ENCODE data around the gene IWS1. TPM values are rescaled to one million over a fixed set of nuclear protein-coding genes. Genes with fewer than 3 reads are reported as not detected.

Gene IWS1
- total and polyA plus RNA-seq, 10 donors, result 18.8 to 59.7 (median 43.3) TPM

GRCh38 chr2:127455566-127456493 is 70.5 kb downstream of the IWS1 start:
- H3K4me1 ChIP-seq, result no peaks in the 10 kb centered on the region
- no peak for DNase-seq
- H3K4me3 ChIP-seq, result no peak overlapping the region
- H3K27ac ChIP-seq, result no peak overlapping the region
- 81 to 86% (median 81%) methylated on average over 13 of the region's 13 CpGs for WGBS, 5 donors
- H3K36me3 ChIP-seq, result peaks cover 0 to 29% (median 0%) of the 10 kb centered on the region in 6 donors
- TF ChIP-seq CTCF (IDR thresholded peaks at IDR 0.05 in 8 of 11, conservative IDR thresholded peaks at IDR 0.05 in 3 of 11) (no peak), POLR2AphosphoS5 (IDR thresholded peaks at IDR 0.05) (no peak), POLR2A (IDR thresholded peaks at IDR 0.05) (no peak)
- no peaks in the 10 kb centered on the region for H3K9me3 ChIP-seq
- no peaks in the 10 kb centered on the region for H3K27me3 ChIP-seq (replicated peaks in 1 of 7)
- intact Hi-C loops (cut with DNase I; ENCODE audit: low total_unique reads), result no loop called here

GRCh38 chr2:127454595-127455565 is 71.4 kb downstream of the IWS1 start:
- Histone ChIP-seq H3K4me1 (no peaks in the 10 kb centered on the region), H3K27ac (no peak overlapping the region), H3K9me3 (no peaks in the 10 kb centered on the region), H3K27me3 (replicated peaks in 1 of 7) (no peaks in the 10 kb centered on the region), H3K4me3 (no peak overlapping the region), H3K36me3 (peaks cover 0 to 29% (median 0%) of the 10 kb centered on the region in 6 donors)
- intact Hi-C loops (cut with DNase I; ENCODE audit: low total_unique reads), result no loop called here
- DNase-seq, result no peak
- TF ChIP-seq POLR2AphosphoS5 (IDR thresholded peaks at IDR 0.05) (no peak), POLR2A (IDR thresholded peaks at IDR 0.05) (no peak), CTCF (IDR thresholded peaks at IDR 0.05 in 8 of 11, conservative IDR thresholded peaks at IDR 0.05 in 3 of 11) (no peak)
- 93 to 95% (median 94%) methylated on average over 19 of the region's 19 CpGs for WGBS, 5 donors

GRCh38 chr2:127453392-127454171 is 72.7 kb downstream of the IWS1 start:
- intact Hi-C loops (cut with DNase I; ENCODE audit: low total_unique reads), result no loop called here
- TF ChIP-seq POLR2AphosphoS5 (IDR thresholded peaks at IDR 0.05) (no peak), CTCF (IDR thresholded peaks at IDR 0.05 in 8 of 11, conservative IDR thresholded peaks at IDR 0.05 in 3 of 11) (no peak), POLR2A (IDR thresholded peaks at IDR 0.05) (no peak)
- no peak for DNase-seq

More at GRCh38 chr2:127453392-127454171, 72.7 kb downstream of the IWS1 start:
- no peaks in the 10 kb centered on the region for H3K27me3 ChIP-seq (replicated peaks in 1 of 7)
- H3K4me1 ChIP-seq, result no peaks in the 10 kb centered on the region
- H3K27ac ChIP-seq, result no peak overlapping the region
- 89 to 95% (median 91%) methylated on average over 8 of the region's 8 CpGs for WGBS, 5 donors
- H3K36me3 ChIP-seq, result peaks cover 0 to 24% (median 0%) of the 10 kb centered on the region in 6 donors
- H3K9me3 ChIP-seq, result no peaks in the 10 kb centered on the region
- H3K4me3 ChIP-seq, result no peak overlapping the region
